ENCODE measurements around the gene OR10P1. TPM values are rescaled to one million over a fixed set of nuclear protein-coding genes. Genes with fewer than 3 reads are reported as not detected.

Gene OR10P1, protein sequence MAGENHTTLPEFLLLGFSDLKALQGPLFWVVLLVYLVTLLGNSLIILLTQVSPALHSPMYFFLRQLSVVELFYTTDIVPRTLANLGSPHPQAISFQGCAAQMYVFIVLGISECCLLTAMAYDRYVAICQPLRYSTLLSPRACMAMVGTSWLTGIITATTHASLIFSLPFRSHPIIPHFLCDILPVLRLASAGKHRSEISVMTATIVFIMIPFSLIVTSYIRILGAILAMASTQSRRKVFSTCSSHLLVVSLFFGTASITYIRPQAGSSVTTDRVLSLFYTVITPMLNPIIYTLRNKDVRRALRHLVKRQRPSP
- total RNA-seq, result not detected in 2 replicates

DNA sequence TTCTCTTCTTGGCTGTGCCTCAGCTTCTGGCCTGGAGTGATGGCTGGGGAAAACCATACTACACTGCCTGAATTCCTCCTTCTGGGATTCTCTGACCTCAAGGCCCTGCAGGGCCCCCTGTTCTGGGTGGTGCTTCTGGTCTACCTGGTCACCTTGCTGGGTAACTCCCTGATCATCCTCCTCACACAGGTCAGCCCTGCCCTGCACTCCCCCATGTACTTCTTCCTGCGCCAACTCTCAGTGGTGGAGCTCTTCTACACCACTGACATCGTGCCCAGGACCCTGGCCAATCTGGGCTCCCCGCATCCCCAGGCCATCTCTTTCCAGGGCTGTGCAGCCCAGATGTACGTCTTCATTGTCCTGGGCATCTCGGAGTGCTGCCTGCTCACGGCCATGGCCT, at the start of gene OR10P1:
TSS of gene OR10P1 (plus strand) at position 40 of the 400 bp plus-strand sequence. CDS start at position 40, 0 bp downstream.

Other genes with a start within 250 kb of the OR10P1 start
- not detected in 2 replicates for gene OR6C65, start 236.4 kb upstream of the OR10P1 start, total RNA-seq
- not detected in 2 replicates for gene OR6C76, start 210.6 kb upstream of the OR10P1 start, total RNA-seq
- gene OR6C2, start 192.8 kb upstream of the OR10P1 start, total RNA-seq, result not detected in 2 replicates
- not detected in 2 replicates for gene OR6C70, start 166.8 kb upstream of the OR10P1 start, total RNA-seq
- not detected in 2 replicates for gene OR6C68, start 144.5 kb upstream of the OR10P1 start, total RNA-seq
- not detected in 2 replicates for gene OR6C4, start 87.3 kb upstream of the OR10P1 start, total RNA-seq
- gene OR2AP1, start 64.4 kb upstream of the OR10P1 start, total RNA-seq, result not detected in 2 replicates
- 0.43 and 1.7 TPM in 2 replicates for gene ITGA7, start 71.0 kb downstream of the OR10P1 start, total RNA-seq
- gene BLOC1S1, start 79.2 kb downstream of the OR10P1 start, total RNA-seq, result 34.5 and 34.7 TPM in 2 replicates
- gene RDH5, start 83.5 kb downstream of the OR10P1 start, total RNA-seq, result 1.1 and 1.2 TPM in 2 replicates
- 935 and 965 TPM in 2 replicates for gene CD63, start 92.1 kb downstream of the OR10P1 start, total RNA-seq
- 0.43 and 0.72 TPM in 2 replicates for gene GDF11, start 106.2 kb downstream of the OR10P1 start, total RNA-seq
- gene SARNP, start 180.8 kb downstream of the OR10P1 start, total RNA-seq, result 64.2 and 75.2 TPM in 2 replicates
- 26.9 and 38.6 TPM in 2 replicates for gene ORMDL2, start 181.1 kb downstream of the OR10P1 start, total RNA-seq
- 36.2 and 41.2 TPM in 2 replicates for gene DNAJC14, start 192.7 kb downstream of the OR10P1 start, total RNA-seq
- 0.24 TPM in 1 of 2 replicates, not detected in the other for gene MMP19, start 206.0 kb downstream of the OR10P1 start, total RNA-seq